Fibroblast of the aortic adventitia (primary cell): ENCODE results near the gene S100A4. TPM values are rescaled to one million over a fixed set of nuclear protein-coding genes. Genes with fewer than 3 reads are reported as not detected.

Experiments
- DNase-seq: peaks from one replicate; pipeline ENCODE4 v3.0.0-alpha.2; 2010; ENCODE audit warnings: low read depth
- H3K4me3 ChIP-seq: 2 replicates; pipeline ENCODE4 v1.5.1; 2011; ENCODE audit warnings: low read depth, mild to moderate bottlenecking, control low read depth, low read length, moderate library complexity
- CTCF ChIP-seq: IDR thresholded peaks from 2 replicates; pipeline ENCODE4 v1.5.1; 2011; ENCODE audit warnings: mild to moderate bottlenecking, low read length, control low read depth, inconsistent platforms; ENCODE audit not compliant: insufficient read depth
- total RNA-seq: library from RNA; depleted of rRNA; stranded (reverse); fragments of >200 nt; gene quantifications from 2 replicates; pipeline ENCODE4 v1.2.3, GENCODE V29; 2012; ENCODE audit warnings: low replicate concordance

S100A4 gene
- total RNA-seq, 1 donor: 585 TPM

- no peak overlapping the region for H3K4me3 ChIP-seq
- TF ChIP-seq CTCF: no peak
- no peak for DNase-seq
These were observed 7.5 kb upstream of the S100A4 start for GRCh38 chr1:153553096-153553495.

- no peak for DNase-seq
- no peak overlapping the region for H3K4me3 ChIP-seq
These were observed 6.7 kb upstream of the S100A4 start for GRCh38 chr1:153552335-153552734.

GRCh38 chr1:153550827-153551500 is 5.4 kb upstream of the S100A4 start:
- no peak for TF ChIP-seq CTCF
- DNase-seq: no peak
- H3K4me3 ChIP-seq: no peak overlapping the region

More at GRCh38 chr1:153552335-153552734, 6.7 kb upstream of the S100A4 start:
- peak; percentile 9 for TF ChIP-seq CTCF

- no peak overlapping the region for H3K4me3 ChIP-seq
- no peak for DNase-seq
- TF ChIP-seq CTCF: no peak
These were observed 4.8 kb upstream of the S100A4 start for GRCh38 chr1:153550398-153550758.

GRCh38 chr1:153549741-153550397 is 4.3 kb upstream of the S100A4 start:
- no peak for DNase-seq
- H3K4me3 ChIP-seq: no peak overlapping the region

More at GRCh38 chr1:153549741-153550397, 4.3 kb upstream of the S100A4 start:
- TF ChIP-seq CTCF: no peak
